ENCODE results near the gene NAA25.

Gene NAA25

DNA sequence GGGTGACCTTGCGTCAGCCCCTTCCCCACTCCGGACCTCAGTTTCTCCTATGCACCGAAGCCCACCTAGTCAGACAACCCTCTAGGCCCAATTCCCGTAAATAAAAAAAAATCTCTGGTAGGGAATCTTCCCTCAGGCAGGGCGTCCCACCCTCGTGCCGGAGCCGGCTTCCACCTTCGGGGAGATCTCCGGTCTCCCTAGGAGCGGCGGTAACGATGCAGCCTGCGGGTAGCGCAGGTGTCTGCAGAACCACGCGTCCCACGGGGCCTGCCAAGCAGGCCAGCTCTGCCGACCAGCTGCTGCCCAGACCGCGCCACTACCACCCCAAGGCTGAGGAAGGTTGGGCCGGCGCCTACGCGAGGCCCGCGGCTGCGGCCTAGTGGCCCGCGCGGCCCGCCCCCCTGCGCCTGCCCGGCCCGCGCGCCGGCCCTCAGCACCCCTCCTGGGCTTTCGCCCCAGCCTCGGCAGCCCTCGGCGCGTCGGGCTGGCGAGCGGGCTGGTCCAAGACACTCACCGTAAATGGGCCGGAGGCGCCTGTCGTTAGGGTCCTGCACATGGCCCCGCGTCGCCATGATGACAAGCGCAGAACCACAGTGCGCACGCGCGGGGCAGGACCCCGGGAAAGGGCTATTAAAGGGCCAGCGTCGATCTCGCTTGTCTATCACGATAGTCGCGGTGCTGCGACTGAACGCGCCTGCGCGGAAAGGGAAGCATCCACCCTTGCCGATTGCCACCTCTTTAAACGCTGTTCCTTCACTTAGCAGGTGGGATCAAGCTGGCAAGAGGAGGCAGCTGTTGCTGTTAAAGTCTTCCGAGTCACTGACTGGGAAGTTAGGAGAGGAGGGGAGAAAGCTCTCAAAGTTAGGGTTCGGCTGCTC is at the start of gene NAA25:
TSS of gene NAA25 (minus strand) at position 582 of the 878 bp plus-strand sequence. CDS start at position 572, 10 bp downstream.
- in situ Hi-C loops (cut with HindIII; ENCODE audit: low sequenced_read_pairs), result no loop called here

DNA sequence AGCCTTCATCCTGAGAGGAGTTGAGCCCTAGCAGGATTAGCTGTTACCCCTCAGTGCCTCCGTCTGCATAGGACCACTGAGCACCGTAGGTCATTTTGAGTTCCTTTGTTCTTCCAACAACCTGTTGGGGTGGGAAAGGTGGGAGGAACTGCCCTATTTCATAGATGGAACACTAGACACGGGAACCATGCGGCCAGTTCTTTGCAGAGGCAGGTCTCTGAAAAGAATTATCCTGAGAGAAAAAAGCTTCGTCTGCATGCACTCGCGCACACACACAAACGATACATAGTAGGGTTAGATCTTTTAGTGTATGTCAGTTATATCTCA is 45.3 kb upstream of the NAA25 start:
- in situ Hi-C loops (cut with HindIII; ENCODE audit: low sequenced_read_pairs), result no loop called here

DNA sequence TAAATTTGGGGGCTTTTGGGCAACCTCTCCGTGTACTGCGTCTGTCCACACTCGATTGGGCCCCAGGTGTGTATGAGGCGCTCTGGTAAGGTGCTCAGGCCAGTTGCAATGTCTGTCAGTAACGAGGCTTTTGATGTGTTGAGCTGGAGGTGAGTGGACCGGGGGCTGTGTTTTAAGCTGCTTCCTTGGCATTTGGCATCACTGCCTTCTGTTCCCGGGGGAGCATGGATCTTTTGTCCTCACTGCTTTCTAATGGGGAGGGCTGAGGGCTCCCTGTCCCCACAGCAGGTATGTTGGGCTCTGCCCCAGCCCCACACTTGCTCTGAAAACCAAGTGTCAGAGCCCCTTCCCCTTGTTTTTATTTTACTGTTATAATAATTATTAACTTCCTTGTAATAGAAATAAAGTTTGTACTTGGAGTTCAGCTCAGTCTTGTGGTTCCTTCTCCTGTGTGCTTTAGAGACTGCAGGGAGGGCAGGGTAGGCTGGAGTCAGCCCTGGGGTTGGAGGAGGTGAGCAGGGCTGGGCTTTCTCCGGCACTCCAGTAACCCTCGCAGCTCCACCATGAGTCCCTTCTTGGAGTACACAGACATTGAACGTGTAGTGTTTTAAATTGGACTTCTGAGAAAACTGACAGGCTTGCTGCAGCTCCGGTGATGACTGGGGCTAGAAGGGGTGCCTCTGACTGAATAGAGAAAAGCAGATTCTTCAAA is 44.8 kb upstream of the NAA25 start:
- in situ Hi-C loops (cut with HindIII; ENCODE audit: low sequenced_read_pairs), result no loop called here

DNA sequence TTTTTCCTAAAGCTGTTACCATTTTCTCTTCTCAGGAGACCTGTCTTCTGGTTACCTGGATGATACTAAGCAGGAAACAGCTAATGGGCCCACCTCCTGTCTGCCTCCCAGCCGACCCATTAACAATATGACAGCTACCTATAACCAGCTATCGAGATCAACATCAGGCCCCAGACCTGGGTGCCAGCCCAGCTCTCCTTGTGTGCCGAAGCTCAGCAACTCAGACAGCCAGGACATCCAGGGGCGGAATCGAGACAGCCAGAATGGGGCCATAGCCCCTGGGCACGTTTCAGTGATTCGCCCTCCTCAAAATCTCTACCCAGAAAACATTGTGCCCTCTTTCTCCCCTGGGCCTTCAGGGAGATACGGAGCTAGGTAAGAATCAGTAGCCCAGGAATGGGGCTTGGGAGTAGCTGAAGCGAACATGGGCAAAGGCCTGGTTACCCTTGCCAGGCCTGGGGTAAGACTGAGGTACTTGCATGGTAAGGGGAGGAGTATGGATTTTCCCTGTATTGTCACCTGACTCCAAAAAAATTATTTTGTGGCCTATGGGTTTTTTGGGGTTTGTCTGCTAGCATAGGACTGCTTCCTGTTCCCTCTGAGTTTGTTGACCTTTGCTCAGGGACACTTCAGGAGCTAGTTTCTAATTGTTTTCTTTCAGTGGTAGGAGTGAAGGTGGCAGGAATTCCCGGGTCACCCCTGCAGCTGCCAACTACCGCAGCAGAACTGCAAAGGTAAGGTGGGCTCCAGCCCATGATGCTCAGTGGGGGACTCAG is 43.4 kb upstream of the NAA25 start:
- in situ Hi-C loops (cut with HindIII; ENCODE audit: low sequenced_read_pairs), result no loop called here

DNA sequence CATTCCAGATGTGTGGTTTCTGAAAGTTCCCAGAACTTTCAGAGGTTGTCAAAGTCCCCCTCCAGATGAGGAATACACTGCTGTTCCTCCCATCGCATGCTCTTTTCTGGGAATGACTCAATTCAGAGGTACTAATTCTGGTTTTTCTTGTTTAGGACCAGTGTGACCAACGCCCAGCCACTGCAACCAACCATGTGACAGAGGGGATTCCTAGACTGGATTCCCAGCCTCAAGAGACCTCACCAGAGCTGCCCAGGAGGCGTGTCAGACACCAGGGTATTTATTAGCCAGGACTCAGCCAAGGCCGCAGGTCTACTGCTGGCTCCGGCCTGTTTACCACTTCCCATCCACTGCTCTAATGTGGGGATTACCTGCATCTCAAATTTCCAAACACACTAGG is 41.0 kb upstream of the NAA25 start:
- in situ Hi-C loops (cut with HindIII; ENCODE audit: low sequenced_read_pairs), result no loop called here

DNA sequence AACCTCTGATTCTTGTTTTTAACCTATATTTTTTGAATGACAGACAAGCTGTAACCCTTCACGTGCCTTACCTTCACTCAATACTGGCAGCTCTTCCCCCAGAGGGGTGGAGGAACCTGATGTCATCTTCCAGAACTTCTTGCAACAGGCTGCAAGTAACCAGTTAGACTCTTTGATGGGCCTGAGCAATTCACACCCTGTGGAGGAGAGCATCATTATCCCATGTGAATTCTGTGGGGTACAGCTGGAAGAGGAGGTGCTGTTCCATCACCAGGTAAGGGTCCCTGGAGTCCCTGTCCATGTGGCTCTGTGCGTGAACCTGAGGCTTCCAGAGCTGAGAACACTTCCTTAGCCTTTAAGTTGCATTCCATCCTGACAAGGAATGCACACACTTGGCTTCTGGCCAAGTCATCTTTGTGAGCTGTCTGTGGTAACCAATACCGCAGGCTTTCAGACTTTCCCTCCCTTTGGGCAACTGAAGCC is 39.5 kb upstream of the NAA25 start:
- in situ Hi-C loops (cut with HindIII; ENCODE audit: low sequenced_read_pairs), result no loop called here

DNA sequence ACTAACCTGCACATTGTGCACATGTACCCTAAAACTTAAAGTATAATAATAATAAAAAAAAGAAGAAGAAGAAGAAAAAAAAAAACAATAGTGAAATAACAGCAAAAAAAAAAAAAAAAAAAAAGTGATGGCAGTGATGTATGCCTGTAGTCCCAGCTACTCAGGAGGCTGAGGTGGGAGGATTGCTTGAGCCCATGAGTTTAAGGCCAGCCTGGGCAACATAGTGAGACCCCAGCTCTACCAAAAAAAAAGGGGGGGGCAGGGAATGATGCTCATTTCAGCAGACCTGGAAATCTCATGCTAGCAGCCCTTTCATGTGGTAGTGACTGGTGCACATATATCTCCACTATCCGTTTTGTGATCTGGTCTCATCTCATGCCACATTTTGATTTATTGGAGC is 37.5 kb upstream of the NAA25 start:
- in situ Hi-C loops (cut with HindIII; ENCODE audit: low sequenced_read_pairs), result no loop called here

DNA sequence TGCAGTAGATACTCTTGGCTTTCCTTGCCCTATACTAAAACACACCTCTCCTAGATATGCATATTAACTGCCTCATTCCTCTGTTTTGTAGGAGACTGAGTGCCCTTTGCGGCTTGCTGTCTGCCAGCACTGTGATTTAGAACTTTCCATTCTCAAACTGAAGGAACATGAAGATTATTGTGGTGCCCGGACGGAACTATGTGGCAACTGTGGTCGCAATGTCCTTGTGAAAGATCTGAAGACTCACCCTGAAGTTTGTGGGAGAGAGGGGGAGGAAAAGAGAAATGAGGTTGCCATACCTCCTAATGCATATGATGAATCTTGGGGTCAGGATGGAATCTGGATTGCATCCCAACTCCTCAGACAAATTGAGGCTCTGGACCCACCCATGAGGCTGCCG is 32.1 kb upstream of the NAA25 start:
- in situ Hi-C loops (cut with HindIII; ENCODE audit: low sequenced_read_pairs), result no loop called here

DNA sequence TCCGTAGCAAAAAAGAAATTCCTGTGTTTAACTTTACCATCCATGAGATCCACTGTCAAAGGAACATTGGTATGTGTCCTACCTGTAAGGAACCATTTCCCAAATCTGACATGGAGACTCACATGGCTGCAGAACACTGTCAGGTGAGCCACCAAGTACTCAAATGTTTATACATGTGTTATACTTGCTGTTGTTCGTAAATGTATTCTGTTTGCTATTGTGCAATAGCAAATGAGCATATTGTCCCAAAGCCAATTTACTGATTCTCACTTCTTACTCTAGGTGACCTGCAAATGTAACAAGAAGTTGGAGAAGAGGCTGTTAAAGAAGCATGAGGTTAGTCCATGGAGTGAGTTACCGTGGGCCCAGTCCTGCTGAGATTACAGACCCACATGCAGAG is 26.1 kb upstream of the NAA25 start:
- in situ Hi-C loops (cut with HindIII; ENCODE audit: low sequenced_read_pairs), result no loop called here

DNA sequence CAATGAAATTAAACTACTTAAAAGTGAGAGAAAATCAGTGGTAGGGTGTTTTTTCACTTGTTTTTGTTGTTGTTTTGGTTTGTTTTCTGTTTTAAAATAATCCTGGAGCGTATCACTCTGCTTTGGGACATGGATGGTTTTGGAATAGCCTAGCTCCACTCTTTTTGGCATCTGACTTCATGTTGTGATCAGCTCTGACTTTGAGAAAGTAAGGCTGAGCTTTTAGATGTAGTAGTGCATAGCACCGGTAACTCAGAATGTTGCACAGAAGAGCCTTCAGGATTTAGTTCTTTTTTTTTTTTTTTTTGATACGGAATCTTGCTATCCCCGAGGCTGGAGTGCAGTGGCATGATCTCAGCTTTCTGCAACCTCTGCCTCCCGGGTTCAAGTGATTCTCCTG is 24.8 kb upstream of the NAA25 start:
- in situ Hi-C loops (cut with HindIII; ENCODE audit: low sequenced_read_pairs), result no loop called here

DNA sequence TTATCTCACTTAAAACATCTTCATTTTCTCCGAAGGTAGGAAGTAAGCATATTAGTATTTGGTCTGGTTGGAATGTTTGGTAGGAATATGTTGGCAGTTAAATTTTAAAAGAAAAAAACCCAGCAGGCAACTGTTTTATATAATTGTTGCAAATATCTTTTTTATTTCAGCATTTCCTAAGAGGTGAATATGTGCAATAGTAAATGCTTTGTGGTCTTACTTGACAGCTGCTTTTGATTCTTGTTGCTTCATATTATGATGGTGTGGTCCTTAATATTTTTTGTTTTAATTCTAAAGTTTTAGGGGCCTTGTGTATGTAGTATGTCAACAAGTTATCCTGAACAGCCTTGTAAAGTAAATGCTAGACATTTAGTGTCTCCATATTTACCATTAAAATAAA is 23.1 kb upstream of the NAA25 start:
- in situ Hi-C loops (cut with HindIII; ENCODE audit: low sequenced_read_pairs), result no loop called here

DNA sequence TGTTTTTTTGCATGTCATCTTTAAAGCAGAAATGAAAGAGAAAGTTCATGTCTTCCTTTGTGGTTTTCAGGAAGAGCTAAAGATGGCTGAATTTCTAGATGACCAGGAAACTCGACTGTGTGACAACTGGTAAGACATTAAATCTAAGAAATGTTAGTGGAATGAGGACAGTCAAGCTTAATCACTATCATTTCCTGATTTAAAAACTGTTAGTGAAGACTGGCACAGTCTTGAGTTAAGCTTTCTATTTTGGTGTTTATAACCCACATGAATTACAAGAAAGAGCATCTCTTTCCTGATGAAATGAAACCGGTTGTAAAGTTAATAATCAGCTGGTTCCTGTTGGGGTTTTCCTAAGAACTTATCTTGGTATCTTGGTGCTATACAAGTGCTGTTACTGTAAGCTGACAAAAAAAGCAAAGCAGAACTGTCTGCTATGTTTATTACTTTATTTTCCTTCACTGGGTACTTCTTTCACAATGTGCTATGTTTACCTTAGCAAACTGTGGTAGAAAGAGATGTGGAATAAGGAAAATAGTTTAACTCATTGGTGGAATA is 21.9 kb upstream of the NAA25 start:
- in situ Hi-C loops (cut with HindIII; ENCODE audit: low sequenced_read_pairs), result no loop called here

DNA sequence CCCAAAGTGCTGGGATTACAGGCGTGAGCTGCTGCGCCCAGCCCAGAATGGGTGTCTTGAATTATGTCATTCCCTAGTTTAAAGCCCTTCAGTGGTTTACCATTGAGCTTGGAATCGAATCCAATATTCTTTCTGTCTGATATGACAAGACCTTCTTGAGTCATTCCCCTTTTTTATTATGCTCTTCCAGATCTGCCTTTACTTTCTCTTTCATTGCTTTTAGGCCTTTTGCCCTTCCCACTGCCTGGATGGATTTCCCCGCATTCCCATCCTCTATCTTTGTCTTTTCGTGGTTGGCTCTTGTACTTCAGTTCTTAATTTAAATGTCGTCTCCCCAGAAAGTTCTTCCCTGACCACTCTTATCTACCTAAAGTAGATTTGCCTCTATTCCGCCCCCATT is 18.3 kb upstream of the NAA25 start:
- in situ Hi-C loops (cut with HindIII; ENCODE audit: low sequenced_read_pairs), result no loop called here

DNA sequence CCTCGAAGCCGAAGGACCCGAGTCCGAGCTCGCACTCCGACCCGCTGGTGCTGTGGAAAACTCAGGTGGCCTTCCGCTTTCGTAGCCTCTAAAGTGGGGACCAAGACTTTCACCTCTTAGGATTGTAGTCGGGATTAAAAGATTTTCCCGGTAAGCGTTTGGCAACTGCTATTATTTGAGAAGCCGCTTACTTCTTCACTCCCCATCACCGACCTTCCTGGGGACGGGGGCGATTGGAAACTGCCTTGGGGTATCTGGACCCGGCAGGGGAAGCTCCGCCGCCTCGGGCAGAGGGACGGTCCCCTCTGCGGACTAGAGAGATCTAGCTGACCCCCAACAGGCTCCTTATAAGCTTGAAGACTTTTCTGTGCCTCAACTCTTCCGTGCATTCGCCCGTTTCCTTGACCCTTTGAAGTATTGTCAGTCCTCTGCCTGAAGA is 17.4 kb upstream of the NAA25 start:
- in situ Hi-C loops (cut with HindIII; ENCODE audit: low sequenced_read_pairs), result no loop called here

DNA sequence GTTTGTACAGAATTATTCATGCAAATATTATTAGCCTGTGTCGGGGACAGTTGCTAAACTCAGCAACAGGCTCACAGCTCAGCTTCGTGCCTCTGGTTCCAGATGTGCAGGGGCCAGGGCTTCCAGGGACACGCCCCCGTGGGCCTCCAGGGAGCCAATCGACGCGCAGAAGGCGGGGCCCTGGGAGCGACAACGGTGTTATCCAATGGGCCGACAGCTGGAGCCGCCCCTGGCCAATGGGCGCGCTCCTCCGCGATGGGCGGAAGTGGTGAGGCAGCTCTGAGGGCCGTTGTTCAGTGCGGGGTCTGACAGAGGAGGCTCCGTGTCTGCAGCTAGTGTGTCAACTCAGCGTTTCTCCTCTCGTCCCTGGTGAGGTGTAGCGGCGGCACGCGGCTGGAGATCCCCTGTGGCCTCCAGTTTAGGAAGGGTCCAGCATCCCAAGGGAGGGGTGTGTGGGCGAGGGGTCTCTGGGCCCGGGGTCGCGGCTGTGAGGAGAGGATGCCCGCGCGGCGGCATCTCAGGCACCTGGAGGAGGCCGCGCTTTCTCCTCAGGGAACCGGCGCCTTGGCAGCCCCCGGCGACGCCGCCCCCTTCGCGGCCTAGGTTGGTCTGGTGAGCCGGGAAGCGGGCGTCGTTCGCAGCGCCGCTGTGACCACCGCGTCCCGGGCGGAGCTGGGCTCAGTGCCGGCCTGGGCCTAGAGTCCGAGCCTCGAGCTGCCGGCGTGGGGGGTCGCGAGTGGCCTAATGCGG is 16.8 kb upstream of the NAA25 start, which contains the start of gene TRAFD1:
TSS of gene TRAFD1 (plus strand) at position 311 of the 750 bp plus-strand sequence. CDS start 4,963 bp downstream, outside the sequence.
- in situ Hi-C loops (cut with HindIII; ENCODE audit: low sequenced_read_pairs), result no loop called here

DNA sequence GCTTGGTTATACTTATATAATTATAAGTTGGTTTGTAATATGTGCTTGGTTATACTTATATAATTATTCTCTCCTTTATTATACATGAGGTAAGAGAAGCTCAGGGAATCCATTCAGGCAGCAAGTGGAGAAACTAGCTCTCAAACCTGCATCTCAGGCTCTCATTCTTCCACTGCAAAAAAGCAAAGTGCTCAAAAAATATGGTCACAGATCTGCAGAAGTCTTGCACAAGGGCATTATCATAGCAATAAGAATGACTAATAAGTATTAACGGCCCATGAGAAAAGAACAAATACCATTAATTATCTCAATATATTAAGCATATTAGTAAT is 16.3 kb upstream of the NAA25 start:
- in situ Hi-C loops (cut with HindIII; ENCODE audit: low sequenced_read_pairs), result no loop called here

DNA sequence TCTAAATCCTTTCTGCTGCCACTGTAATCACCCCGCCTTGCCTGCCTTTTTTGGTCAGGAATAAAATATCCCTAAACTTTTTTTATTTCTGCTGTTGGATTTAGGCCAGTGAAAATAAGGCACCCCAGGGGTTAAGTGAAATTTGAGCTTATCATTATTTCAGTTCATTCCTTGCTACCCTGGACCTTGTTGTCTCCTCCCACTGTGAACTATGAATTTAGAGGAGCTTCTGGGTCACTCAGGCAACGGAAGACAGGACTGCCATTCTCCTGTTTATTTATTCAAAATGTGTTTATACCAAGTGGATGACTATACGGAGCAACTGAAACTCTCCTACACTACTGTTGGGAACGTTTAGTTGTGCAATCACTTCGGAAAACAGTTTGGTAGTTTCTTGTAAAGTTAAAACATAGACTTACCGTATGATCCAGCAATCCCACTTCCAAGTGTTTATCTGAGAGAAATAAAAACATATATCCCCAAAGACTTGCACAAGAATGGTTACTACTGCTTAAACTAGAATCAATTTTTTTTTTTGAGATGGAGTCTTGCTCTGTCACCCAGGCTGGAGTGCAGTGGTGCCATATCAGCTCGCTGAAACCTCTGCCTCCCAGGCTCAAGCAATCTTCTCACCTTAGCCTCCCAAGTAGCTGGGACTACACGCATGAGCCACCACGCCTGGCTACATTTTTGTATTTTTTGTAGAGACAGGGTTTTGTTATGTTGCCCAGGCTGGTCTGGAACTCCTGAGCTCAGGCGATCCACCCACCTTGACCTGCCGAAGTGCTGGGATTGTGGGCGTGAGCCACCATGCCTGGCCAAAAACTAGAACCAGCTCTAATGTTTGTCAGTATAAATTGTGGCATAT is 14.5 kb upstream of the NAA25 start:
- in situ Hi-C loops (cut with HindIII; ENCODE audit: low sequenced_read_pairs), result no loop called here

DNA sequence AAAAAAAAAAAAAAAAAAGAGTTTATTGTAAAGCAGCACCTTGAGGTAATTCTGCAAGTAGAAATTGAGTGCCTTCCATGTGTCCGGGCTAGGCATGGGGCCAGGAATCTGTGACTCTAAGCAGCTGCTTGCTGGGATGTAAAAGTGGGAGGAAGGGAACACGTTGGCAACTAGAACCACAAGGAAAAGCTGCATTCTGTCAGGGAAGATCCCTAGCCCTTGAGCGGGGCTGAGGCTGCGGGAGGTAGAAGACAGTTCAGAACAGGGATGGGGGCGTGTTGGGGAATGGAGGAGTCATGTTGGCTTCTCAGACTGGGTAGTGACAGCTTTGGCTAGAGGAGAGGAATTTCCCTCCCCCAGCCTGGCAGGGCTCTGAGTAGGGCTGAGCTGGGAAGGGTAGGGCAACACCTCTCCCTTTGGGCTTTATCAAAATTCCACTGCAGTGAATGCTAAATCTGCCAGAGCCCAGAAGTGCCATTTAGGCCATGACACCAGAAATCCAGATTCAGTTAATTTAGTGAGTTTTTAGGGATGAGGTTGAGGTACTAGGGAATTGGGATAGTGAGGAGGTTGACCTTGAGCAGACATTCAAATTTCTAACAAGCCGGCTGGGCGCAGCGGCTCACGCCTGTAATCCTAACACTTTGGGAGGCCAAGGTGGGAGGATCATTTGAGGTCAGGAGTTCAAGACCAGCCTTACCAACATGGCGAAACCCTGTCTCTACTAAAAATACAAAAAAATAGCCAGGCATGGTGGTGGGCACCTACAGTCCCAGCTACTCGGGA is 13.4 kb upstream of the NAA25 start:
- in situ Hi-C loops (cut with HindIII; ENCODE audit: low sequenced_read_pairs), result no loop called here

DNA sequence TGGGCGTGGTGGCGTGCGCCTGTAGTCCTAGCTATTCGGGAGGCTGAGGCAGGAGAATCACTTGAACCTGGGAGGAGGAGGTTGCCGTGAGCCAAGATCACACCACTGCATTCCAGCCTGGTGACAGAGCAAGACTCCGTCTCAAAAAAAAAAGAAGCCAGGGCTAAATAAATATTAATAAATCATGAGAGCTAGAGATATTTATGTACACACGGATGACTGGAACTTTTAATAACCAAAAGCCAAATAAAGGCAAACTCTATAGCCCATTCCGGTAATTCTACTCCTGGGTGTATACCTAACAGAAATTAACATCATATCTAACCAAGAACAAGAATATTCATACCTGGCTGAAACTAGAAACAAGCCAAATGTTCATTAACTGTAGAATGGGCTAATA is 9.1 kb upstream of the NAA25 start:
- in situ Hi-C loops (cut with HindIII; ENCODE audit: low sequenced_read_pairs), result no loop called here

Data from DLD1 (cell line).